Measurements from ENCODE around the gene SLC2A13.

SLC2A13 gene

DNA sequence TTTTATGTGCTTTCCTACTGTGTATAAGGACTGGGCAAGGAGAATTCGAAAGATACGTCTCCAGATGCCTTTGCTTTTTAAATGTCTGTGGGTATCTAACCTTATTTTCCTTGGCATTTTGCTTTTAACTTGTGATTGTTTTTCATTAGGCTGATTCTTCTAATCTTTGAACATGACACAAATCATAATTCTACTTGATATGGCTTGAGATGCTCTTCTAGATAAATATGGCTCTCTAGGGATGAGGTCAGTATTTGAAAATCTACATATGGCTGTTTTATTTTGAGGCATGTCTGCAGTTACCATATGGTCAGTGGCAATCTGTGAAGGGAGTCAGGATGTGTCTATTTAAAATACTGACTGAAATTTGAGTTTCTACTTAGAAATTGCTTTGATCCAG is 139.2 kb downstream of the SLC2A13 start:
- TF ChIP-seq, protein P1, sequence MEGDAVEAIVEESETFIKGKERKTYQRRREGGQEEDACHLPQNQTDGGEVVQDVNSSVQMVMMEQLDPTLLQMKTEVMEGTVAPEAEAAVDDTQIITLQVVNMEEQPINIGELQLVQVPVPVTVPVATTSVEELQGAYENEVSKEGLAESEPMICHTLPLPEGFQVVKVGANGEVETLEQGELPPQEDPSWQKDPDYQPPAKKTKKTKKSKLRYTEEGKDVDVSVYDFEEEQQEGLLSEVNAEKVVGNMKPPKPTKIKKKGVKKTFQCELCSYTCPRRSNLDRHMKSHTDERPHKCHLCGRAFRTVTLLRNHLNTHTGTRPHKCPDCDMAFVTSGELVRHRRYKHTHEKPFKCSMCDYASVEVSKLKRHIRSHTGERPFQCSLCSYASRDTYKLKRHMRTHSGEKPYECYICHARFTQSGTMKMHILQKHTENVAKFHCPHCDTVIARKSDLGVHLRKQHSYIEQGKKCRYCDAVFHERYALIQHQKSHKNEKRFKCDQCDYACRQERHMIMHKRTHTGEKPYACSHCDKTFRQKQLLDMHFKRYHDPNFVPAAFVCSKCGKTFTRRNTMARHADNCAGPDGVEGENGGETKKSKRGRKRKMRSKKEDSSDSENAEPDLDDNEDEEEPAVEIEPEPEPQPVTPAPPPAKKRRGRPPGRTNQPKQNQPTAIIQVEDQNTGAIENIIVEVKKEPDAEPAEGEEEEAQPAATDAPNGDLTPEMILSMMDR (IDR thresholded peaks at IDR 0.05; ENCODE audit: low read depth, low read length, missing control alignments): no peak

DNA sequence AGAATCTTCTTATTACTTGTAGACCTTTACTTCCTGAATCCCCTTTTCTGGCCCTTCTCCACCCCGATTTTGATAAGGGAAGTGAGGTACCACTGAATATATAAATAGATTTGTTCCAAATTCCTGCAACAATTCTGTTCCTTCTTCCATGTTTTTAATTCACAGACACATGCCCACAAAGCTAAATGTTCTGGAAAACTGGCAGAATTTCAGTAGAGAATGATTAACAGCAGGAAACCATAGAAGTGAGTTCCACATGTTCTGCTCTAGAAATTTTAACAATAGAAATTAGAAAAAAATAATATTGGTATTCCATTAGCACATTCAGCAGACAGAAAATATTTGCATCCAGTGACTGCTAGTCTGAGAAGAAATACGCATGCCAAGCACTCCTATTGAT is 139.6 kb downstream of the SLC2A13 start:
- TF ChIP-seq, protein P1 (IDR thresholded peaks at IDR 0.05; ENCODE audit: low read depth, low read length, missing control alignments): no peak
- no peak for DNase-seq (ENCODE audit: low read depth)
- no peak overlapping the region for H3K4me3 ChIP-seq (ENCODE audit: low read depth, low read length)

More for the DNA sequence above, 139.2 kb downstream of the SLC2A13 start:
- no peak for DNase-seq (ENCODE audit: low read depth)
- no peak overlapping the region for H3K4me3 ChIP-seq (ENCODE audit: low read depth, low read length)

DNA sequence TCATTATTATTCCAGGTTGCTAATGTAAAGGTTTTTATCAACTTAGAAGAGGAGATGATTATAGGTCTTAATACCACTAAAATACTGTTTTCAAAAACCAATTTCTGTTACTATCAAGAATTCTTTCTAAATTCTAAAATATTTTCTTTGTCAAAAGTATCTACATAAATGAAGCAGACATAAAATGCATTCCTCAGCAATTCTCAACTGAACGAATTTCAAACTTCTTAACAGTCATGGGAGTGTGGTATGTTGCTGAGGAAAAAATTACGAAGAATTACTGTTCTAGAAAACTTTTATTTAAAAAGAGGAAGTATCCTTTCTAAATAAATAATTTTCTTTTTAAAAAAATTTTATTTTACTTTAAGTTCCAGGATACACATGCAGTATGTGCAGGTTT is 146.4 kb downstream of the SLC2A13 start:
- DNase-seq (ENCODE audit: low read depth): no peak
- TF ChIP-seq, protein P1 (IDR thresholded peaks at IDR 0.05; ENCODE audit: low read depth, low read length, missing control alignments): no peak
- no peak overlapping the region for H3K4me3 ChIP-seq (ENCODE audit: low read depth, low read length)

DNA sequence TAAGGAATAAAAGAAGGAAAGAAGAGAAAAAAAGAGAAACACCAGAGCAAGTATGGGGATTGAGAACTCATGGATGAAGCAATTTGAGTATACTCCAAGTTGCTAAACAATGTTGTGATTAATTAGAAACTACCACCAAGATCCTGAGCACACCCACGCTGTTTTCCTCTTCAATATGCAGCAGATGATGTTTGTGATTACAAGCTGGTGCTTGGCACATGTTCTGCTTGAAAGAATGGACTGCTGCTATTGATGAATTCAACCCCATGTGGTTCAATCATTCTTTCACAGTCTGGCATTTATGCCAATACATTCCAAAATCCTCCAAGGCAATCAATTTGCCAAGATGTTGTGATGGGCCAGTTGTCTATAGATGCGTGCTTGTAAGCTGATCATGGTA is 146.8 kb downstream of the SLC2A13 start:
- TF ChIP-seq, protein P1 (IDR thresholded peaks at IDR 0.05; ENCODE audit: low read depth, low read length, missing control alignments): no peak
- DNase-seq (ENCODE audit: low read depth): no peak
- H3K4me3 ChIP-seq (ENCODE audit: low read depth, low read length): no peak overlapping the region

DNA sequence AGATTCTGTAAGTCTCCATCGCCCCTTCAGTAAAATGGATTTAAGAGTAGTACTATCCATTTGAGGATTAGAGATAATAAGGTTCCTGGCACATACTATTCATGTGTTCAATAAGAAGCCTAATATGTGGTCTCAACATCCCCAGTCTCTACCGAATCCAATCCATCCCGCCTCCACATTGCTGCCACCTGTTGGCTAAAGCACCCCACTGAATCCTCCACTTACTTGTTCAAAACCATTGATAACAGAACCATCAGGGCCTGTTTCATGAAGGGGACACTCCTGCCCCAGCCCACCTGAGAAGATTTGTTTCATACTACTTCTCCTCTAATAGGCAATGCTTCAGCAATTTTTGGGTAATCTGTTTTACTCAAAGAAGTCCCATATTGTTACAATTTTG is 147.5 kb downstream of the SLC2A13 start:
- H3K4me3 ChIP-seq (ENCODE audit: low read depth, low read length): no peak overlapping the region
- TF ChIP-seq, protein P1 (IDR thresholded peaks at IDR 0.05; ENCODE audit: low read depth, low read length, missing control alignments): peak; percentile 34
- no peak for DNase-seq (ENCODE audit: low read depth)

DNA sequence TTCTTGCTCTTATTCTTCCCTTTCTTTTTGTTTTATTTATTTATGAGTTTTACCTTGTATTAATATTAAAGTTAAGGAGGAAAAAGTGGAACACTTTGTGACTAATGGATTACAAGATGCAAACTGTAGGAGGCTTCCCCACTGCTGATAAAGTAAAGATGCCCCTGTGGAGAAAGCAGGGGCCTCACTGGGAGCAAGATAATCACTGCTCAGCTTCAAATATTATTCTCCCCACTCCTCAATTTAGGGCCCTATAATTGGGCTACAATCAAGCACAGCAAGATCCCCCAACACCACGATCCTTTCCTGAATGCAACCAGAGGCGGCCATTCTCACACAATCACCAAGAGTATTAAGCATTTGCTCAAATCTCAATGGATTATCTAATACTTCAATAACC is 149.2 kb downstream of the SLC2A13 start:
- TF ChIP-seq, protein P1 (IDR thresholded peaks at IDR 0.05; ENCODE audit: low read depth, low read length, missing control alignments): no peak
- H3K4me3 ChIP-seq (ENCODE audit: low read depth, low read length): no peak overlapping the region
- no peak for DNase-seq (ENCODE audit: low read depth)
